Mammary epithelial cell (primary cell): ENCODE data around the gene TET2.

Experiments used
- EZH2 ChIP-seq: IDR thresholded peaks from 2 replicates; pipeline ENCODE4 v1.6.1; 2012; ENCODE audit warnings: low read length, inconsistent platforms, borderline replicate concordance
- TF ChIP-seq, protein P1 (sequence below), 2 donors: IDR thresholded peaks in 1 of 2; conservative IDR thresholded peaks in 1 of 2; 2 replicates each; pipeline ENCODE4 v1.5.1; 2011 to 2012; ENCODE audit warnings: inconsistent platforms in 2 of 2, low read length in 2 of 2, mild to moderate bottlenecking in 2 of 2, control low read depth in 1 of 2, low read depth in 1 of 2; ENCODE audit not compliant: insufficient read depth in 1 of 2; ENCODE audit errors: extremely low read depth in 1 of 2

DNA sequence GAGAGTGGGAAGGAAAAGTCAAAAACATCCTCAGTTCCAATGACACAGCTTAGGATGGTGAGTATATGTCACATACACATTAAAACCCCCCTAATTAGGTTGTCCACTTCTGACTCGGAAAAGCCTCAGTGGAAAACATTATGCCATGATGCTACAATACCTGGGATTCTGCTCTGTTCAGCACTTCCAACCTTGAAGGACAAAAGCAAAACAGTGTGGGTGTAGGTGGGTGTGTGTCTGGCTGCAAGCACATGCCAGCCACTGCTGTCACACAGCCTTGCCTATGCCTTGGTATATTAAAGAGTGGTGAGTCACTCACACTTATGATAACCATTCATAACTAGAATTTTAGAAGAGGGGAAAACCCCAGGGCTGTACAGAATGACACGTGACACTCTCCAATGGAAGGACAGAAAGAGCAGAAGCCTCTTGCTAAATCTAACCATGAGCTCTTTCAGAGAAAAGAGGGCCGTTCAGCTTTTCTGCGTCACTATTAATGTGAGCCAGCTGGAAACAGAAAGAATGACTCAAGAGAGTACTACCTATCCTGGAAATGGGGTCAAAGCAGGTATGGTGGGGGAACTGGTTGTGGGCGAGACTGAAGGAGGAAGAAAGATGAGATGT lies 159.6 kb downstream of the TET2 start:
- no peak for TF ChIP-seq EZH2
- TF ChIP-seq, protein P1, sequence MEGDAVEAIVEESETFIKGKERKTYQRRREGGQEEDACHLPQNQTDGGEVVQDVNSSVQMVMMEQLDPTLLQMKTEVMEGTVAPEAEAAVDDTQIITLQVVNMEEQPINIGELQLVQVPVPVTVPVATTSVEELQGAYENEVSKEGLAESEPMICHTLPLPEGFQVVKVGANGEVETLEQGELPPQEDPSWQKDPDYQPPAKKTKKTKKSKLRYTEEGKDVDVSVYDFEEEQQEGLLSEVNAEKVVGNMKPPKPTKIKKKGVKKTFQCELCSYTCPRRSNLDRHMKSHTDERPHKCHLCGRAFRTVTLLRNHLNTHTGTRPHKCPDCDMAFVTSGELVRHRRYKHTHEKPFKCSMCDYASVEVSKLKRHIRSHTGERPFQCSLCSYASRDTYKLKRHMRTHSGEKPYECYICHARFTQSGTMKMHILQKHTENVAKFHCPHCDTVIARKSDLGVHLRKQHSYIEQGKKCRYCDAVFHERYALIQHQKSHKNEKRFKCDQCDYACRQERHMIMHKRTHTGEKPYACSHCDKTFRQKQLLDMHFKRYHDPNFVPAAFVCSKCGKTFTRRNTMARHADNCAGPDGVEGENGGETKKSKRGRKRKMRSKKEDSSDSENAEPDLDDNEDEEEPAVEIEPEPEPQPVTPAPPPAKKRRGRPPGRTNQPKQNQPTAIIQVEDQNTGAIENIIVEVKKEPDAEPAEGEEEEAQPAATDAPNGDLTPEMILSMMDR (conservative IDR thresholded peaks at IDR 0.05 in 1 of 2, IDR thresholded peaks at IDR 0.05 in 1 of 2; ENCODE audit: extremely low read depth in 1 of 2, insufficient read depth in 1 of 2, low read depth in 1 of 2, low read length in 2 of 2): no peak
